A673 (cell line): Measurements from ENCODE around the gene SELENOI. TPM values are rescaled to one million over a fixed set of nuclear protein-coding genes. Genes with fewer than 3 reads are reported as not detected.

ENCODE experiments used
- BruUV-seq: library from RNA; stranded (reverse); fragments of 400-500 nt; replicated peaks from 2 replicates; lab custom pipeline; 2021; lab: Mats Ljungman, UMichigan
- CTCF ChIA-PET: fragments of 300-600 bp; sonication (Branson Sonifier 250); formaldehyde crosslinking; loops from one replicate; lab custom pipeline; 2022; ENCODE audit warnings: antibody characterized with exemption; lab: Charles Lee
- POLR2A ChIA-PET: fragments of 300-600 bp; sonication (Branson Sonifier 250); formaldehyde crosslinking; loops from one replicate; lab custom pipeline; 2022; ENCODE audit warnings: antibody characterized with exemption; ENCODE audit not compliant: low non-redundant PET; lab: Charles Lee
- DNase-seq: peaks from one replicate; pipeline ENCODE4 v3.0.0-alpha.2; 2015; ENCODE audit warnings: low spot score
- H3K27ac ChIP-seq: fragments of 200-600 bp; sonication (generic); 2 replicates; pipeline ENCODE4 v1.5.1; 2016; ENCODE audit warnings: mixed run types, low read depth, mild to moderate bottlenecking, mixed read lengths, antibody characterized with exemption, low read length; ENCODE audit not compliant: poor library complexity, severe bottlenecking
- H3K27me3 ChIP-seq: fragments of 200-600 bp; sonication (generic); replicated peaks from 2 replicates; pipeline ENCODE4 v1.6.1; 2017; ENCODE audit warnings: mixed run types, low read depth, mild to moderate bottlenecking, mixed read lengths, antibody characterized with exemption, low read length; ENCODE audit not compliant: insufficient read depth, poor library complexity
- H3K36me3 ChIP-seq: fragments of 200-600 bp; sonication (generic); 2 replicates; pipeline ENCODE4 v1.6.1; 2016; ENCODE audit warnings: mixed run types, mild to moderate bottlenecking, mixed read lengths, antibody characterized with exemption, low read length; ENCODE audit not compliant: insufficient read depth, poor library complexity, severe bottlenecking
- H3K4me1 ChIP-seq: fragments of 200-600 bp; sonication (generic); 2 replicates; pipeline ENCODE4 v1.6.1; 2017; ENCODE audit warnings: mixed run types, mild to moderate bottlenecking, mixed read lengths, antibody characterized with exemption, low read length; ENCODE audit not compliant: insufficient read depth, poor library complexity, severe bottlenecking
- H3K4me3 ChIP-seq: fragments of 200-600 bp; sonication (generic); 2 replicates; pipeline ENCODE4 v1.5.1; 2016; ENCODE audit warnings: low read depth, mixed run types, mild to moderate bottlenecking, mixed read lengths, low read length; ENCODE audit not compliant: poor library complexity, severe bottlenecking
- H3K9me3 ChIP-seq: fragments of 200-600 bp; sonication (generic); 2 replicates; pipeline ENCODE4 v1.6.1; 2016; ENCODE audit warnings: mixed run types, low read depth, mild to moderate bottlenecking, mixed read lengths, antibody characterized with exemption, low read length; ENCODE audit not compliant: poor library complexity, severe bottlenecking
- CTCF ChIP-seq: fragments of 300-800, 200-600 bp; sonication (generic); conservative IDR thresholded peaks from 2 replicates; pipeline ENCODE4 v1.5.1; 2017; ENCODE audit warnings: low read depth, mild to moderate bottlenecking, antibody characterized with exemption, low read length, moderate library complexity, mixed read lengths
- EZH2 ChIP-seq: fragments of 200-600 bp; sonication (generic); IDR thresholded peaks from 2 replicates; pipeline ENCODE4 v1.6.1; 2017; ENCODE audit warnings: borderline replicate concordance, low read depth, mild to moderate bottlenecking, mixed read lengths, antibody characterized with exemption, low read length; ENCODE audit not compliant: poor library complexity, severe bottlenecking
- intact Hi-C: fragments of 100-400 bp; cut with micrococcal nuclease; formaldehyde crosslinking; loops from one replicate; pipeline ENCODE4 v1.10.0; 2022; ENCODE audit not compliant: unreplicated experiment
- total RNA-seq: library from RNA; stranded (reverse); gene quantifications from 2 replicates; pipeline ENCODE4 v1.2.3, GENCODE V29; 2021

The SELENOI gene
- total RNA-seq, 1 experiment from 2014 or later = 62.7 TPM

- no peak overlapping the region for H3K27ac ChIP-seq
- BruUV-seq = no TSS peak
- ChIA-PET CTCF (no interaction called here), POLR2A (no interaction called here)
- H3K9me3 ChIP-seq = no peaks in the 10 kb centered on the region
- no peak for DNase-seq
- H3K36me3 ChIP-seq = no peaks in the 10 kb centered on the region
- H3K4me1 ChIP-seq = no peaks in the 10 kb centered on the region
- no peaks in the 10 kb centered on the region for H3K27me3 ChIP-seq
- TF ChIP-seq CTCF = no peak
- no peak overlapping the region for H3K4me3 ChIP-seq
- intact Hi-C loops = no loop called here
These were observed 61.6 kb downstream of the SELENOI start for GRCh38 chr2:26407526-26407925.

- TF ChIP-seq EZH2 = no peak
- TF ChIP-seq CTCF = no peak
- intact Hi-C loops = no loop called here
- no TSS peak for BruUV-seq
- CTCF ChIA-PET = no interaction called here
- H3K4me1 ChIP-seq = no peaks in the 10 kb centered on the region
- no peaks in the 10 kb centered on the region for H3K36me3 ChIP-seq
- DNase-seq = no peak
- H3K27ac ChIP-seq = no peak overlapping the region
- H3K27me3 ChIP-seq = no peaks in the 10 kb centered on the region
- H3K4me3 ChIP-seq = no peak overlapping the region
- POLR2A ChIA-PET = no interaction called here
- no peaks in the 10 kb centered on the region for H3K9me3 ChIP-seq
These were observed 63.8 kb downstream of the SELENOI start for GRCh38 chr2:26409785-26410184.

GRCh38 chr2:26410764-26411243 lies 64.9 kb downstream of the SELENOI start:
- POLR2A ChIA-PET = no interaction called here
- no TSS peak for BruUV-seq
- TF ChIP-seq CTCF (no peak), EZH2 (no peak)

More at GRCh38 chr2:26410764-26411243, 64.9 kb downstream of the SELENOI start:
- intact Hi-C loops = no loop called here
- no peak overlapping the region for H3K4me3 ChIP-seq
- H3K4me1 ChIP-seq = no peaks in the 10 kb centered on the region
- no peak overlapping the region for H3K27ac ChIP-seq
- CTCF ChIA-PET = no interaction called here
- no peak for DNase-seq
- no peaks in the 10 kb centered on the region for H3K27me3 ChIP-seq
- H3K9me3 ChIP-seq = no peaks in the 10 kb centered on the region
- no peaks in the 10 kb centered on the region for H3K36me3 ChIP-seq
